Measurements from ENCODE around the gene CCDC192. TPM values are rescaled to one million over a fixed set of nuclear protein-coding genes. Genes with fewer than 3 reads are reported as not detected.

CCDC192 gene
- total RNA-seq, 1 donor from 2014 or later = not detected

GRCh38 chr5:127934791-127935256, 231.6 kb downstream of the CCDC192 start:
- H3K27me3 Mint-ChIP-seq (ENCODE audit: low read depth) = no peaks in the 10 kb centered on the region
- no peak overlapping the region for H3K4me3 Mint-ChIP-seq (ENCODE audit: unreplicated experiment)
- DNase-seq (ENCODE audit: low spot score) = no peak
- H3K9me3 Mint-ChIP-seq (ENCODE audit: low read depth) = no peaks in the 10 kb centered on the region
- peaks cover 18% of the 10 kb centered on the region for H3K4me1 Mint-ChIP-seq (ENCODE audit: low read depth)
- H3K27ac Mint-ChIP-seq (ENCODE audit: unreplicated experiment) = no peak overlapping the region
- no peaks in the 10 kb centered on the region for H3K36me3 Mint-ChIP-seq (ENCODE audit: low read depth)
- TF ChIP-seq, protein P1, sequence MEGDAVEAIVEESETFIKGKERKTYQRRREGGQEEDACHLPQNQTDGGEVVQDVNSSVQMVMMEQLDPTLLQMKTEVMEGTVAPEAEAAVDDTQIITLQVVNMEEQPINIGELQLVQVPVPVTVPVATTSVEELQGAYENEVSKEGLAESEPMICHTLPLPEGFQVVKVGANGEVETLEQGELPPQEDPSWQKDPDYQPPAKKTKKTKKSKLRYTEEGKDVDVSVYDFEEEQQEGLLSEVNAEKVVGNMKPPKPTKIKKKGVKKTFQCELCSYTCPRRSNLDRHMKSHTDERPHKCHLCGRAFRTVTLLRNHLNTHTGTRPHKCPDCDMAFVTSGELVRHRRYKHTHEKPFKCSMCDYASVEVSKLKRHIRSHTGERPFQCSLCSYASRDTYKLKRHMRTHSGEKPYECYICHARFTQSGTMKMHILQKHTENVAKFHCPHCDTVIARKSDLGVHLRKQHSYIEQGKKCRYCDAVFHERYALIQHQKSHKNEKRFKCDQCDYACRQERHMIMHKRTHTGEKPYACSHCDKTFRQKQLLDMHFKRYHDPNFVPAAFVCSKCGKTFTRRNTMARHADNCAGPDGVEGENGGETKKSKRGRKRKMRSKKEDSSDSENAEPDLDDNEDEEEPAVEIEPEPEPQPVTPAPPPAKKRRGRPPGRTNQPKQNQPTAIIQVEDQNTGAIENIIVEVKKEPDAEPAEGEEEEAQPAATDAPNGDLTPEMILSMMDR (IDR thresholded peaks at IDR 0.05) = no peak

DNA sequence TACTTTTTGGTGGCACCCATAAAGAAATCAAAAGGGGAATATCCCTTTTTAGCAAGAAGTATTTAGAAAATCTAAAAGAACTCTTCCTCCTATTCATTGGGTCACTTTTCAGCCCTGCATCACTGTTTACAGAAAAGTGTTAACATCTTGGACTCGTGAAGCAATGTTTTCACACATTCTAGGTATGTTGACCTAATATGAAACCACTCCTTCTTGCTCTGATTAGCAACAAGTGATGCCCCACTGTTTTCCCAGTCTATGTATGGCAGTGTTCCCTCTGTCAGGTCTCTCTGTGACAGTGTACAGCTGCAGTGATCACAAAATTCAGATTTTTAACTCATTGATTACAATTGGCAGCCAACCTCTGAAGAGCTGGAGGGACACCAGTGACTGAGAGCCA, 232.2 kb downstream of the CCDC192 start:
- Mint-ChIP-seq H3K9me3 (ENCODE audit: low read depth) (no peaks in the 10 kb centered on the region), H3K4me3 (ENCODE audit: unreplicated experiment) (no peak overlapping the region), H3K27ac (ENCODE audit: unreplicated experiment) (no peak overlapping the region), H3K4me1 (ENCODE audit: low read depth) (peaks cover 15% of the 10 kb centered on the region), H3K36me3 (ENCODE audit: low read depth) (no peaks in the 10 kb centered on the region), H3K27me3 (ENCODE audit: low read depth) (no peaks in the 10 kb centered on the region)
- no peak for DNase-seq (ENCODE audit: low spot score)
- TF ChIP-seq, protein P1 (IDR thresholded peaks at IDR 0.05) = no peak

DNA sequence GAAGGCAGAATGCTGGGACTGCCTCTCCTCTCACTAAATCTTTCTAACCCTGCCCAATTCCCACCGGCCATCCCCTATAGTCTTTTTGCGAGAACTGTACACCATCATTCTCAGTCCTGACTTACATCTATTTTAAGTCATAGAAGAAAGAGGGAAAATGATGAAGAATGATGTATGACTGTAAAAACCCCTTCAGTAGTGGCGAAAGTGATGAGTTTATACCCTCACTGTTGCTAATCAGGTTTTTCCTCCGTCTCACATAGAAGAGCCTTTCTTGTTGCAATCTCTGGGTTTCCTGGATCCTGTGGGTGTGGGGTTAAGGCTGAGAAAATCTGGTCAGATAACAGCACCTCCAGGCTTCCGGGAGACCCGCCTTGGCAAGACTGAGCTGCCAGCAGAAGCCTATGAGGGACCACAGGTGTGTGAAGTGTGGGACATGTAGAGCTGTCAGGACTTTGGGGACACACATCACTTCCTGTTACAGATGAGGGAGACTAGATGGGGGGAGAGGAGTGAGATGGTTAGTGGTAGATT, 233.3 kb downstream of the CCDC192 start:
- no peak overlapping the region for H3K4me3 Mint-ChIP-seq (ENCODE audit: unreplicated experiment)
- H3K4me1 Mint-ChIP-seq (ENCODE audit: low read depth) = peaks cover 22% of the 10 kb centered on the region
- no peak overlapping the region for H3K27ac Mint-ChIP-seq (ENCODE audit: unreplicated experiment)
- no peaks in the 10 kb centered on the region for H3K27me3 Mint-ChIP-seq (ENCODE audit: low read depth)
- no peak for DNase-seq (ENCODE audit: low spot score)
- TF ChIP-seq, protein P1 (IDR thresholded peaks at IDR 0.05) = no peak
- no peaks in the 10 kb centered on the region for H3K9me3 Mint-ChIP-seq (ENCODE audit: low read depth)
- peaks cover 1% of the 10 kb centered on the region for H3K36me3 Mint-ChIP-seq (ENCODE audit: low read depth)

DNA sequence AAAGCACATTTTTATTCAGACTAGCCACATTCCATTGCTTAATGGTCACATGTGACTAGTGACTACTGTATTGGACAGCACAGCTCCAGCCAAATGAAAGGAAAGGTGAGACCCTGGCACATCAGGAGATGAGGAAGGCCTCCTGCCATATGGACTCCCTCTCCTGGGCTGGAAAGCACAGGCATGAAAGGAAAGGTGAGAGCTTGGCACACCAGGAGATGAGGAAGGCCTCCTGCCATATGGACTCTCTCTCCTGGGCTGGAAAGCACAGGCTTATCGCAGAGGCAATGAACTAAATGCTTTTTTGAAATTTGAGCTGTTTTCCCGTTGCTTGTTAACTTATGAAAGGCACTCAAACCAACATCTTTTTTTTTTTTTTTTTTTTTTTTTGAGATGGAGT, 235.6 kb downstream of the CCDC192 start:
- DNase-seq (ENCODE audit: low spot score) = no peak
- Mint-ChIP-seq H3K4me3 (ENCODE audit: unreplicated experiment) (no peak overlapping the region), H3K4me1 (ENCODE audit: low read depth) (peaks cover 32% of the 10 kb centered on the region), H3K36me3 (ENCODE audit: low read depth) (peaks cover 1% of the 10 kb centered on the region), H3K27me3 (ENCODE audit: low read depth) (no peaks in the 10 kb centered on the region), H3K27ac (ENCODE audit: unreplicated experiment) (no peak overlapping the region), H3K9me3 (ENCODE audit: low read depth) (no peaks in the 10 kb centered on the region)
- TF ChIP-seq, protein P1 (IDR thresholded peaks at IDR 0.05) = no peak

- DNase-seq (ENCODE audit: low spot score) = no peak
- Mint-ChIP-seq H3K27ac (ENCODE audit: unreplicated experiment) (peak overlapping the region; percentile 69), H3K9me3 (ENCODE audit: low read depth) (no peaks in the 10 kb centered on the region), H3K27me3 (ENCODE audit: low read depth) (no peaks in the 10 kb centered on the region), H3K4me1 (ENCODE audit: low read depth) (peaks cover 19% of the 10 kb centered on the region), H3K36me3 (ENCODE audit: low read depth) (peaks cover 1% of the 10 kb centered on the region), H3K4me3 (ENCODE audit: unreplicated experiment) (no peak overlapping the region)
- TF ChIP-seq, protein P1 (IDR thresholded peaks at IDR 0.05) = no peak
These were observed 237.7 kb downstream of the CCDC192 start for GRCh38 chr5:127940854-127941253.

Data from chondrocyte (in vitro differentiated cells).